GM19240 (cell line): ENCODE data around the gene SGCA.

Experiments used
- DNase-seq: peaks from one replicate; pipeline ENCODE4 v3.0.0; 2011; ENCODE audit warnings: low spot score; ENCODE audit not compliant: insufficient read length

SGCA gene

GRCh38 chr17:50134206-50135110 is 31.3 kb upstream of the SGCA start:
- DNase-seq = no peak

GRCh38 chr17:50135316-50136095 is 30.3 kb upstream of the SGCA start:
- DNase-seq = no peak

- DNase-seq = no peak
Measured at GRCh38 chr17:50136096-50136687, 29.6 kb upstream of the SGCA start.

- DNase-seq = no peak
Measured at GRCh38 chr17:50137042-50137441, 28.8 kb upstream of the SGCA start.

GRCh38 chr17:50139185-50139783 is 26.5 kb upstream of the SGCA start:
- no peak for DNase-seq

- peak; percentile 85 for DNase-seq
Measured at GRCh38 chr17:50139950-50140885, 25.6 kb upstream of the SGCA start.

- no peak for DNase-seq
Measured at GRCh38 chr17:50141026-50141744, 24.6 kb upstream of the SGCA start.

- DNase-seq = no peak
Measured at GRCh38 chr17:50141745-50142110, 24.1 kb upstream of the SGCA start.

- DNase-seq = no peak
Measured at GRCh38 chr17:50143461-50144176, 22.2 kb upstream of the SGCA start.

GRCh38 chr17:50144355-50144754 is 21.4 kb upstream of the SGCA start:
- DNase-seq = no peak

GRCh38 chr17:50144845-50145531 is 20.8 kb upstream of the SGCA start:
- DNase-seq = no peak

GRCh38 chr17:50145532-50146229 is 20.1 kb upstream of the SGCA start:
- DNase-seq = no peak

- DNase-seq = no peak
Measured at GRCh38 chr17:50146230-50146926, 19.4 kb upstream of the SGCA start.

GRCh38 chr17:50146927-50147665 is 18.7 kb upstream of the SGCA start:
- no peak for DNase-seq

- no peak for DNase-seq
Measured at GRCh38 chr17:50147841-50148225, 18.0 kb upstream of the SGCA start.

GRCh38 chr17:50148226-50149090 is 17.3 kb upstream of the SGCA start:
- DNase-seq = no peak
